Sigmoid colon (tissue), 7 donors: ENCODE results near the gene SHPK. TPM values are rescaled to one million over a fixed set of nuclear protein-coding genes. Genes with fewer than 3 reads are reported as not detected.

Experiments used
- DNase-seq: peaks from one replicate; pipeline ENCODE4 v3.0.0-alpha.2; 2019
- H3K27ac ChIP-seq, 4 donors: fragments of 200-600 bp; sonication (generic); one replicate each; pipeline ENCODE4 v1.5.1; 2016 to 2019; ENCODE audit warnings: mild to moderate bottlenecking in 1 of 4
- H3K27me3 ChIP-seq, 3 donors: fragments of 200-600 bp; sonication (generic); one replicate each; pipeline ENCODE4 v1.5.1; 2019; ENCODE audit warnings: mild to moderate bottlenecking in 1 of 3
- H3K36me3 ChIP-seq, 4 donors: fragments of 200-600 bp; sonication (generic); one replicate each; pipeline ENCODE4 v1.5.1; 2016 to 2019
- H3K4me1 ChIP-seq, 4 donors: fragments of 200-600 bp; sonication (generic); one replicate each; pipeline ENCODE4 v1.5.1; 2017 to 2019
- H3K4me3 ChIP-seq, 4 donors: fragments of 200-600 bp; sonication (generic); one replicate each; pipeline ENCODE4 v1.5.1; 2017 to 2019; ENCODE audit warnings: mild to moderate bottlenecking in 2 of 4, moderate library complexity in 1 of 4
- H3K9me3 ChIP-seq, 4 donors: fragments of 200-600 bp in 3 of 4; sonication (generic) in 3 of 4; one replicate each; pipeline versions ENCODE4 v1.5.1 to v1.6.1; 2013 to 2019
- CTCF ChIP-seq, 4 experiments: fragments of 450-650 bp in 3 of 4; fragments of 200-600 bp in 1 of 4; IDR thresholded peaks; one replicate each; pipeline ENCODE4 v1.5.1; 2016 to 2019; ENCODE audit warnings: antibody characterized with exemption in 4 of 4, mild to moderate bottlenecking in 3 of 4, moderate library complexity in 2 of 4
- EP300 ChIP-seq, 4 donors: sonication (generic); formaldehyde crosslinking; IDR thresholded peaks; one replicate each; pipeline ENCODE4 v1.6.1; 2017; ENCODE audit warnings: antibody characterized with exemption in 4 of 4
- POLR2A ChIP-seq, 2 donors: fragments of 450-650 bp; IDR thresholded peaks; one replicate each; pipeline ENCODE4 v1.6.1; 2016; ENCODE audit warnings: antibody characterized with exemption in 2 of 2, mild to moderate bottlenecking in 2 of 2, moderate library complexity in 2 of 2
- POLR2AphosphoS5 ChIP-seq, 4 donors: sonication (generic); formaldehyde crosslinking; IDR thresholded peaks; one replicate each; pipeline ENCODE4 v1.6.1; 2017; ENCODE audit warnings: antibody characterized with exemption in 4 of 4
- WGBS, 2 donors: extraction: QIAGEN DNeasy Blood & Tissue Kit; methylation state at CpG; one replicate each; pipeline ENCODE4 v1.1.7; 2013; 5-methylcytosine and 5-hydroxymethylcytosine counted together
- intact Hi-C: fragments of 100-400 bp; cut with DNase I; formaldehyde crosslinking; loops from one replicate; pipeline ENCODE4 v1.15.1; 2023
- polyA plus RNA-seq, 3 donors: library from polyadenylated mRNA; stranded (reverse); fragments of 200-250 nt; gene quantifications; one replicate each; pipeline ENCODE4 v1.2.3, GENCODE V29; 2013
- total RNA-seq, 4 donors: library from RNA; depleted of rRNA; stranded (reverse); fragments of >200 nt; gene quantifications; one replicate each; pipeline ENCODE4 v1.1.0, GENCODE V29; 2016
- donor health status: healthy with polysubstance abuse.
- donor health status: Bipolar disorder and iron deficiency.
- donor health status: healthy.

SHPK gene
- total and polyA plus RNA-seq, 7 donors = 5.8 to 12.7 (median 7.8) TPM

GRCh38 chr17:3626831-3627768, 8.9 kb downstream of the SHPK start:
- Histone ChIP-seq H3K4me1 (no peaks in the 10 kb centered on the region), H3K27ac (no peak overlapping the region), H3K9me3 (no peaks in the 10 kb centered on the region), H3K36me3 (peaks cover 16 to 81% (median 30%) of the 10 kb centered on the region in 4 donors), H3K27me3 (no peaks in the 10 kb centered on the region), H3K4me3 (no peak overlapping the region)
- intact Hi-C loops = no loop called here
- DNase-seq = no peak
- 76 to 89% methylated on average over 16 of the region's 16 CpGs for WGBS, 2 donors
- no peak for TF ChIP-seq EP300 (IDR thresholded peaks at IDR 0.05)
- no peak for TF ChIP-seq POLR2A (IDR thresholded peaks at IDR 0.05)
- TF ChIP-seq POLR2AphosphoS5 (IDR thresholded peaks at IDR 0.05) = no peak
- TF ChIP-seq CTCF (IDR thresholded peaks at IDR 0.05) = no peak

- Histone ChIP-seq H3K27ac (no peak overlapping the region), H3K4me3 (no peak overlapping the region), H3K4me1 (no peaks in the 10 kb centered on the region), H3K36me3 (peaks cover 11 to 92% (median 35%) of the 10 kb centered on the region in 4 donors), H3K9me3 (no peaks in the 10 kb centered on the region), H3K27me3 (no peaks in the 10 kb centered on the region)
- no peak for TF ChIP-seq POLR2AphosphoS5 (IDR thresholded peaks at IDR 0.05)
- TF ChIP-seq EP300 (IDR thresholded peaks at IDR 0.05) = no peak
- no peak for TF ChIP-seq POLR2A (IDR thresholded peaks at IDR 0.05)
- no peak for TF ChIP-seq CTCF (IDR thresholded peaks at IDR 0.05)
- intact Hi-C loops = no loop called here
- 97% methylated on average over 16 of the region's 16 CpGs for WGBS, 2 donors
- DNase-seq = no peak
Observed at GRCh38 chr17:3622977-3623594, 13.0 kb downstream of the SHPK start.

- 95% methylated on average over 8 of the region's 8 CpGs for WGBS, 2 donors
- H3K9me3 ChIP-seq = no peaks in the 10 kb centered on the region
Observed at GRCh38 chr17:3621146-3621720, 14.8 kb downstream of the SHPK start.

More at GRCh38 chr17:3621146-3621720, 14.8 kb downstream of the SHPK start:
- Histone ChIP-seq H3K27ac (no peak overlapping the region), H3K4me1 (no peaks in the 10 kb centered on the region), H3K4me3 (no peak overlapping the region), H3K27me3 (no peaks in the 10 kb centered on the region), H3K36me3 (peaks cover 17 to 95% (median 39%) of the 10 kb centered on the region in 4 donors)
- intact Hi-C loops = no loop called here
- TF ChIP-seq POLR2A (IDR thresholded peaks at IDR 0.05) (no peak), POLR2AphosphoS5 (IDR thresholded peaks at IDR 0.05) (no peak), EP300 (IDR thresholded peaks at IDR 0.05) (no peak), CTCF (IDR thresholded peaks at IDR 0.05) (no peak)
- no peak for DNase-seq
